Measurements from ENCODE around the gene YTHDF2.

DNA sequence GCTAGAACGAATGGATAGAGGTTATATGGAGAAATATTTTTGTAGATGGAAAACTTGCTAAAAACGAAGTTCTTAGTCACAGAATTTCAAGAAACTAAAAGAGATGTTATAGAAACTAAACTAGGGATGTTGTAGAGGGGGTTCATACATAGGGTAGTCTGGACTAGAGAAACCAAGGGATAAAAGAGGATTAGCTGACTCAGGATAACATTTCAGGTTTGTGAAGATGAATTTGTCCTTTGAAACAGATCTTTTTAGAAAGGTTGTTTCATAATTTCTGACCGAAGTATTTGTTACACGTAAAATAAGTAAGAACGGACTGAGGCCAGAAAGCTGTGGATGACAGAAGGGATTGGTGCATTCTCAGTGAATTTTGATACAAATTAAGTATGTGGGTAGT is 13.6 kb downstream of the YTHDF2 start:
- TF ChIP-seq YY1 (IDR thresholded peaks at IDR 0.05; ENCODE audit: insufficient read depth, insufficient read length) = no peak
- TF ChIP-seq ZNF274 (IDR thresholded peaks at IDR 0.05; ENCODE audit: low read depth, low read length) = no peak
